ENCODE results near the gene ANKS1A. TPM values are rescaled to one million over a fixed set of nuclear protein-coding genes. Genes with fewer than 3 reads are reported as not detected.

The ANKS1A gene
- total RNA-seq, 1 donor from 2014 or later: 76.9 TPM

DNA sequence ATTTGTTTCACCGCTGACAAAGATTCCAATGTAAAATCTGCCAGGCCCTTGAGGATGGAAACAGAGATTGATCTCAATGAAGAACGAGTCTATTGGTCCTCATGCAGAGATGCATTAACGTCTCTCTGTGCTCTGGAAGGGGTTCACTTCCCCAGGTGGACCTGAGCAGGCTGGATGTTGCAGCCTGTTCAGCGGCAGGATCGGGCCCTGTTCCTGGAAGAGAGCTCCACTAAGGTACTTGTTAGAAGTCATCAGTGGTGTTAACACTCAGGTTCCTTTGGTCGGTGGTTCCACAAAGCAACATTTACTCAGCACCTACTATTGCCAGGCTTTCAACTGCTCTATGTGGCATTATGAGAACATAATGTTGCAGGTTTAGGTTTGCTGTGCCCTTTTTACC is 144.6 kb downstream of the ANKS1A start:
- Mint-ChIP-seq H3K4me1 (ENCODE audit: low read depth, unreplicated experiment) (peaks cover 18% of the 10 kb centered on the region), H3K27me3 (ENCODE audit: unreplicated experiment) (no peaks in the 10 kb centered on the region), H3K36me3 (ENCODE audit: unreplicated experiment) (peaks cover 5% of the 10 kb centered on the region), H3K9me3 (ENCODE audit: unreplicated experiment) (no peaks in the 10 kb centered on the region), H3K27ac (ENCODE audit: unreplicated experiment) (no peak overlapping the region), H3K4me3 (ENCODE audit: unreplicated experiment) (no peak overlapping the region)
- TF ChIP-seq, protein P1, sequence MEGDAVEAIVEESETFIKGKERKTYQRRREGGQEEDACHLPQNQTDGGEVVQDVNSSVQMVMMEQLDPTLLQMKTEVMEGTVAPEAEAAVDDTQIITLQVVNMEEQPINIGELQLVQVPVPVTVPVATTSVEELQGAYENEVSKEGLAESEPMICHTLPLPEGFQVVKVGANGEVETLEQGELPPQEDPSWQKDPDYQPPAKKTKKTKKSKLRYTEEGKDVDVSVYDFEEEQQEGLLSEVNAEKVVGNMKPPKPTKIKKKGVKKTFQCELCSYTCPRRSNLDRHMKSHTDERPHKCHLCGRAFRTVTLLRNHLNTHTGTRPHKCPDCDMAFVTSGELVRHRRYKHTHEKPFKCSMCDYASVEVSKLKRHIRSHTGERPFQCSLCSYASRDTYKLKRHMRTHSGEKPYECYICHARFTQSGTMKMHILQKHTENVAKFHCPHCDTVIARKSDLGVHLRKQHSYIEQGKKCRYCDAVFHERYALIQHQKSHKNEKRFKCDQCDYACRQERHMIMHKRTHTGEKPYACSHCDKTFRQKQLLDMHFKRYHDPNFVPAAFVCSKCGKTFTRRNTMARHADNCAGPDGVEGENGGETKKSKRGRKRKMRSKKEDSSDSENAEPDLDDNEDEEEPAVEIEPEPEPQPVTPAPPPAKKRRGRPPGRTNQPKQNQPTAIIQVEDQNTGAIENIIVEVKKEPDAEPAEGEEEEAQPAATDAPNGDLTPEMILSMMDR (IDR thresholded peaks at IDR 0.05; ENCODE audit: partially characterized antibody, unreplicated experiment): no peak
- DNase-seq: no peak

DNA sequence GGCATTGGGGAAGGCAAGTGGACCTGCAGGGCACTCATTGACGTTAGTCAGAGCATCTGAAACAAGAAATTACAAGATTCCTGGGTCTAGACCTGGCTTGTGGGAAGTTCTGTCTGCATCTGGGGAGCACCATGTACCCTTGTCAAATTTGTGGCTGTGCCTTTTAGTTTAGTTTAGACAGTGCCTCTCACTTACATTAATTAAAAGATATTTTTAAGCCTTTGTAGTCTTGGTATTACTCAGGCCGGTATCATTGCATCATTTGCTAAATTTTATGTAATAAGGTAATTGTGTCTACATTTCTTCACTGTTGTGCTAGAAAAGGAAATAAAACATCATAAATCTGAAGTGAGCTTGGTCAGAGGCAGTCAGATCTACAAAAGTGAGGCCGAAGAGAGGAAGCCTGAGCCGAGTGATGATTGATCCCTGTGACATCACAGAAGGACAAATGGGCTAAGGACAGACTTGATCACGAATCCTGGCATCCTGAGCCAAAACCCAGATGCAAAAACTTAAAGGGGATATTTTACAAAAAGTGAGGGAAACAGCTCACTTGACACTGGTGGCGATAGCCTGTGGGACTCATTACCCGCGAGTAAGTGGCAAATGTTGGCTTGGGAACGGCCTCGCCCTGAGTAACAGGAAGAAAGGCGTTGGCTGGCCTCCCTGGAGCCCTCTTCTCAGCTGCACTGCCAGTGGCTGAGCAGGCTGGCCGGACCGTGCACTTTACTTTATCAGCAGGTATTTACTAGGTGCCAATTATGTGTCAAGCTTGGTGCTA is 145.5 kb downstream of the ANKS1A start:
- no peak overlapping the region for H3K27ac Mint-ChIP-seq (ENCODE audit: unreplicated experiment)
- H3K36me3 Mint-ChIP-seq (ENCODE audit: unreplicated experiment): peaks cover 5% of the 10 kb centered on the region
- TF ChIP-seq, protein P1 (IDR thresholded peaks at IDR 0.05; ENCODE audit: partially characterized antibody, unreplicated experiment): no peak
- DNase-seq: no peak
- no peak overlapping the region for H3K4me3 Mint-ChIP-seq (ENCODE audit: unreplicated experiment)
- peaks cover 18% of the 10 kb centered on the region for H3K4me1 Mint-ChIP-seq (ENCODE audit: low read depth, unreplicated experiment)
- no peaks in the 10 kb centered on the region for H3K9me3 Mint-ChIP-seq (ENCODE audit: unreplicated experiment)
- H3K27me3 Mint-ChIP-seq (ENCODE audit: unreplicated experiment): no peaks in the 10 kb centered on the region

DNA sequence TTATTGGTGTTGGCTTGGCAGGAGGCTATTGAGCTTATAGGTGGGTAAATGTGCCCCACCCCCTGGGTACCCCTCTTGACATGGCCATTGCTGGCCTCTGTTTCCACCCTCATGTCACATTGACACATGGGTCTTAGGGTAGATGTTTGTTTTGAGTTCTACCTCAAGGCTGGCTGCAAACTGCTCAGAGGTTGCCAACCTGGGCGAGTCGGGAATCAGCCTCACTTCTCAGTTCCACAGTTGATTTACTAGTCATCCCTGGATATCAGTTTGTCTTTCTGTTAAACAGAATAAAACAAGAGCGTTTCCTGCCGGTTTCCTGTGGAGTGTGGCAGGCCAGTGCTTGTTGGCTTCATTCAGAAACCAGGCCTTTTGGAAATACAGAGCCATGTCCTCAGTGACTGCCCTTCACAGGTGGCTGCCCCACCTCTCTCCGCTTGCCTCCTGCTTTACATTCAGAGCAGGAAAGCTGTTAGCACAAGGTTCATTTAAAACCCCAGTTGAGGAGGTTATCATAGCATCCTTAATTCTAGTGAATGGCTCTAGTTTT is 146.5 kb downstream of the ANKS1A start:
- no peak for DNase-seq
- Mint-ChIP-seq H3K9me3 (ENCODE audit: unreplicated experiment) (peaks cover 1% of the 10 kb centered on the region), H3K36me3 (ENCODE audit: unreplicated experiment) (peaks cover 5% of the 10 kb centered on the region), H3K27me3 (ENCODE audit: unreplicated experiment) (no peaks in the 10 kb centered on the region), H3K27ac (ENCODE audit: unreplicated experiment) (no peak overlapping the region), H3K4me3 (ENCODE audit: unreplicated experiment) (no peak overlapping the region), H3K4me1 (ENCODE audit: low read depth, unreplicated experiment) (peaks cover 23% of the 10 kb centered on the region)
- TF ChIP-seq, protein P1 (IDR thresholded peaks at IDR 0.05; ENCODE audit: partially characterized antibody, unreplicated experiment): no peak

DNA sequence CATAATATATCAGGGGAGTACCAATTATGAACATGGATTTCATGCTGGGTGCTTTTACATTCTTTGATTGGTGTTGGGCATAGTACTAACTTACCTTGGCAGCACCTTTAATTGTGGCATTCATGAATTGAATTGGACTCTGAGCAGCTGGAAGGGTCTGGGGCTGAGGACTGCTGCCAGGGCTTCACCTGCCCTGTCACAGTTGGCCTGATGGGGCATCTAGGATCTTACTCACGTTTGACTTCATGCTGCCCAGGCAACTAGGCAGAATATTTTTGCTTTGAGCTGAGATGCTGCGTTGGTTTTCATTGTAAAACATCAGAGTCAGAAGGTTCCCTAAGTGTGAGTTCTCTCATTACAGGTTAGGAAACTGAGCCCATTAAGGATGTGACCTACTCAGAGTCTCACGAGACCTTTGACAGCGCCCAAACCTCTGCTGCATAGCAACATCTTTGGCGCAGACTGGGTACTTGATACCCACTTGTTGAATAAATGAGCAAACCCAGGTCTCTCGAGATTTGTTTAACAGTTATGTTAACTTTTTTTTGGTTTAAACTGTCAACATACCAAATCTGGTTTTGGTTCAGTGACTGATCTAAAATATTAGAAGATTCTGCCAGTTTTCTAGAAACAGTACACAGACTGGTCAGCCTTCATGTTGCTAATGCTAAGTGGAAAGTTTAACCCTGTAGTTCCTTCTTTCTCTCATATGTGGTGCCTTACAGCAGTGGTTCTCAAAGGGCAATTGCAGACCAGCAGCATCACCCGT is 147.2 kb downstream of the ANKS1A start:
- TF ChIP-seq, protein P1 (IDR thresholded peaks at IDR 0.05; ENCODE audit: partially characterized antibody, unreplicated experiment): no peak
- no peak for DNase-seq
- H3K4me1 Mint-ChIP-seq (ENCODE audit: low read depth, unreplicated experiment): peaks cover 30% of the 10 kb centered on the region

More for the DNA sequence above, 147.2 kb downstream of the ANKS1A start:
- no peaks in the 10 kb centered on the region for H3K27me3 Mint-ChIP-seq (ENCODE audit: unreplicated experiment)
- peaks cover 3% of the 10 kb centered on the region for H3K9me3 Mint-ChIP-seq (ENCODE audit: unreplicated experiment)
- H3K36me3 Mint-ChIP-seq (ENCODE audit: unreplicated experiment): peaks cover 5% of the 10 kb centered on the region
- no peak overlapping the region for H3K4me3 Mint-ChIP-seq (ENCODE audit: unreplicated experiment)
- H3K27ac Mint-ChIP-seq (ENCODE audit: unreplicated experiment): no peak overlapping the region
